Eye (tissue), 1 donor: Measurements from ENCODE around the gene SPAG5.
"Not testable (repeated sequence)": the region's sequence is repeated elsewhere in the genome, so short reads cannot be mapped to it uniquely, and the experiment has no call there.

ENCODE experiments used
- DNase-seq: peaks from one replicate; pipeline ENCODE4 v3.0.0-alpha.2; 2015

Gene SPAG5

GRCh38 chr17:28612531-28612930 lies 13.7 kb upstream of the SPAG5 start:
- DNase-seq, result no peak

- no peak for DNase-seq
These were observed 11.6 kb upstream of the SPAG5 start for GRCh38 chr17:28610376-28610775.

DNA sequence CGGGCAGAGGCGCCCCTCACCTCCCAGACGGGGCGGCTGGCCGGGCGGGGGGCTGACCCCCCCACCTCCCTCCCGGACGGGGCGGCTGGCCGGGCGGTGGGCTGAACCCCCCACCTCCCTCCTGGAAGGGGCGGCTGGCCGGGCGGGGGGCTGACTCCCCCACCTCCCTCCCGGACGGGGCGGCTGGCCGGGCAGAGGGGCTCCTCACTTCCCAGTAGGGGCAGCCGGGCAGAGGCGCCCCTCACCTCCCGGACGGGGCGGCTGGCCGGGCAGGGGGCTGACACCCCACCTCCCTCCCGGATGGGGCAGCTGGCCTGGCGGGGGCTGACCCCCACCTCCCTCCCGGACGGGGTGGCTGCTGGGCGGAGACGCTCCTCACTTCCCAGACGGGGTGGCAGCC lies 5.2 kb upstream of the SPAG5 start:
- not testable (repeated sequence) for DNase-seq

- DNase-seq, result no peak
These were observed 723 bp upstream of the SPAG5 start for GRCh38 chr17:28599311-28600184.

GRCh38 chr17:28598389-28598788 lies 436 bp downstream of the SPAG5 start:
- no peak for DNase-seq

- DNase-seq, result peak; percentile 14
These were observed 1.0 kb downstream of the SPAG5 start for GRCh38 chr17:28597606-28598383.

GRCh38 chr17:28592260-28592659 lies 6.6 kb downstream of the SPAG5 start:
- DNase-seq, result no peak

DNA sequence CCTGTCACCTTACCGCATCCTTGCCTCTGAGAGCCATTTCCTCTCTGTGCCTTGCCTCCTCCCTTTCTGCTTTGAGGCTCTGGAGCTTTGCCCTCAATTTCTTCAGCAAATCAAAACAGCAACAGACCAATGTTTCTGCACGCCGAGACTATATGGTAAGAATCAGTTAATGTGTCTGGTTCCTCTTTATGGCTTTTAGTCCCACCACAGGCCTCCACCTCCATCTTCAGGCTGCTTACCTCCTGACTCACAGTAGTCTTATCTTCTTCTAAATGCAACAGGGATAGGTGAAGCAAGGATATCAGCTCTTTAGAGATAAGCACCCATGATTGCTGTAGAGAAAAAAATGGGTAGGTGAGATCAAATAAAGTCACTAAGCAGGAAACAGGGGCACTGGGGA lies 13.0 kb downstream of the SPAG5 start:
- no peak for DNase-seq

- DNase-seq, result no peak
These were observed 14.4 kb downstream of the SPAG5 start for GRCh38 chr17:28584434-28584833.

DNA sequence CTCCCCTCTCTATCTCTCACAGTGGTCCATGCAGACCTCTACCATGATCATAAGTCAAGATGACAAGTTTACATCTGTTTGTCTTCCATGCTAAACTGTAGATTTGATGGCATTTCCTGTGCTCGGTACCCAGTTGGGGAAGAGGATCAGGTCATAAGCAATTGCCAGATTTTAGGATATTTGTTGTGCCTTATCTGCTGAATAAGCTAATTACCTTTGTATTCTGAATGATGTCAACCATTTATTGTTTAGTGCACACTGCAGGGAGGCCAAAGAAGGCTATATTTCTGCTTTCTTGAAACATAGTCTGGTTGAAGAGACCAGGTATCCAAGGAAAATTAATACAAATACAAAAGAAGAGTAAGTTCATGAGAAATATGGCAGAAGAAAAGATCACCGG lies 16.3 kb downstream of the SPAG5 start:
- DNase-seq, result no peak

- DNase-seq, result no peak
These were observed 17.9 kb downstream of the SPAG5 start for GRCh38 chr17:28580959-28581358.

GRCh38 chr17:28579526-28579925 lies 19.3 kb downstream of the SPAG5 start:
- no peak for DNase-seq

- DNase-seq, result no peak
These were observed 20.3 kb downstream of the SPAG5 start for GRCh38 chr17:28578246-28579195.

DNA sequence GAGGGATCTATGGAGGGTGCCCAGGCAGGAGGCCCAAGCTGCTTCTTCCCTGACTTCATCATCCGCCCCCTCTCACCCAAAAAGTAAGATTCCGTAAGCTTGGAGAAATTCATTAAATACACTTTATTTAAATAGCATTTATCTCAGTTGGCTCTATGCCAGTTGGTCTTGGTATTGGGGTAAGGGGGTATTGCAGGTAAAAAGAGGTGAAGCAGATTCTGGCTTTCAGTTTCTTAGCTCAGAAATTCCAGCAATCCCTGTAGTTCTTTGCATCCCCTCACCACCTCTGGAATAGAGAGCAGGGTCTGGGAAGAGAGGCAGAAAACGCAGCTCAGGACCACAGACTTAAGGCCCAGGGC lies 21.4 kb downstream of the SPAG5 start:
- no peak for DNase-seq

- DNase-seq, result peak; percentile 95
These were observed 21.9 kb downstream of the SPAG5 start, which contains the start of gene ALDOC for GRCh38 chr17:28576758-28577465. TSS of gene ALDOC (minus strand) at chr17:28576895. CDS start at chr17:28575532, 1,363 bp downstream.

- DNase-seq, result not testable (repeated sequence)
These were observed 22.8 kb downstream of the SPAG5 start for GRCh38 chr17:28576016-28576415.

DNA sequence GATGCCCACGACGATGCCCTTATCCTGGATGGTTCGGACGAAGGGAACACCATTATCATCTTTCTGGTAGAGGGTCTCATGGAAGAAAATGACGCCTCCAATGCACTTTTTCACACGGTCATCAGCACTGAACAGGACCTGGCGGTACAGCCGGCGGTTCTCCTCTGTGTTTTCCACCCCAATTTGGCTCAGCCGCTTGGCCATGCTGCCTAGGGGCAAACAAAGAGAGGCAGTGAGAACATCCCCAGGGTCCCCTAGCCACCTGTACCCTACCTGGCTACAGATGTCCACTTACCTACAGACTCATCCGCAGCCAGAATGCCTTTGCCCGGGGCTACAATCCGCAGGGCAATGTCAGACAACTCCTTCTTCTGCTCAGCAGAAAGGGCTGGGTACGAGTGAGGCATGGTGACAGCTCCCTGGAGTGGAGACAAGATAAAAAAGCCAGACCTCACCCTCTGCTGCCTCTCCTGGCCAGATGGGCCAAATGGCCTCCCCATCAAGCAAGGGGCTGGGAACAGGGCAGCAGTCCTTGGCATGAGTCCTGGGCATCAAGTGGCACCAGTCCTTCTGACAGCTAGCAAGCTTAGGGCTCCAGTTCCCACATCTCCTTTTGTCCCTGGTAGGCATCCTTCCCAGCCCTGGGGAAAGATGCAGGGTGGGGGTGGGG lies 23.6 kb downstream of the SPAG5 start:
- DNase-seq, result no peak

DNA sequence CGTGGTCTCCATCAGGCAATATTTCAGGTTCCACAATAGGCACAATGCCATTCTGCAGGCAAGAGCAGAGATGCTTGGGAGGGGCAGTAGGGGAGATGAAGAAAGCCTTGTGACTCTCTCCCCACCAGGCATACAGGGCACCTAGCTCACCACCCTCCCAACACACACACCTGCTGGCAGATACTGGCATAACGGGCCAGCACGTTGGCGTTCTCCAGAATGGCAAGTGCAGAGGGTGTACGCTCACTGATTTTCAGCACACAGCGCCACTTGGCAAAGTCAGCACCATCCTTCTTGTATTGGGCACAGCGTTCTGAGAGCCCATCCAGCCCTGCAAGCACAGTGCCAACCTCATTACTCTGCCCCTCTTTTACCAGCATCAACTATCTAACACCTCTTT lies 24.3 kb downstream of the SPAG5 start:
- DNase-seq, result no peak

DNA sequence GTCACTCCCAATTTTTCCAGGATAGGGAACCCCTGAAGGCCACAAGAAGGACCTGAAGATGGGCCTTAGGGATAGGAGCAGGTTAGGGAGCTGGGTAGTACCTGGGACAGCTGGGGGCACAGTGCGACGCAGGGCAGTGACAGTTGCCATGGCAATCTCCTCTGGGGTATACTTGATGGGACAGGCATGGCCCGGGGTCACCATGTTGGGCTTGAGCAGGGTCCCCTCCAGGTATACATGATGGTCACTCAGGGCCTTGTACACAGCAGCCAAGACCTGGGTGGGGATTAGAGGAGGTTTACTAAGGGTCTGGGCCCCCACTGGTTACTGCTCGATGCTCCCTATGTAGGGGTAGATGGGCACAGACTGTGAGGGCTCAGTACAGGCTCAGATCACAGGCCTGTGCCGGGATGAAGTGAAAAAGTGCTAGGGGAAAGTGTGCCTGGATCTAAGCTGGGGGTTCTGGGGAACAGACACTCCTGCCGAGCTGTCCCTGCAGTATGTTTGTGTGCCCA lies 24.8 kb downstream of the SPAG5 start:
- DNase-seq, result no peak

- no peak for DNase-seq
These were observed 25.3 kb downstream of the SPAG5 start for GRCh38 chr17:28573521-28573920.

DNA sequence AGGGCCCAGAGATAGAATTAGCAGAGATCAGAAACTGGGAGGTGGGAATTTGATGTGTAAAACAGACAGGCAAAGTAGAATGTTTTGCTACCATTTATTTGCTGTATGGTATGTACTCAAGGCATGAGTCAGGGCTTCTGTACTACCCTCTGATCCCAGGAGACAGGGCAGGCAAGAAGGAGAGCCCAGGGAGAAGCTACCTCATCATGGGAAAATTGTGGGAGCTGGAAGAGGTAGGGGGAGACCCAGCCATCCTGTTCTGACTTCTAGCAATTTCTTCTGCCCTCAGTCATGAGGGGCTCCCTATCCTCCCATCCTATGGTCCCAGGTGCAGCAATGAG lies 25.8 kb downstream of the SPAG5 start:
- DNase-seq, result no peak
